Upper lobe of left lung (tissue), 6 donors: ENCODE data around the gene PAX5. TPM values are rescaled to one million over a fixed set of nuclear protein-coding genes. Genes with fewer than 3 reads are reported as not detected.

Experiments used
- ATAC-seq, 2 donors: fragments of 200-7000 bp; cut with Tn5 transposase; one replicate each; pipeline ENCODE4 v1.9.1; 2022; ENCODE audit warnings: mild to moderate bottlenecking in 2 of 2, moderate library complexity in 2 of 2; ENCODE audit not compliant: low FRiP score in 2 of 2
- DNase-seq, 2 donors: peaks; one replicate each; pipeline ENCODE4 v3.0.0-alpha.2; 2019 to 2020
- H3K27ac ChIP-seq, 4 donors: fragments of 200-600 bp; sonication (generic); one replicate each; pipeline ENCODE4 v1.5.1; 2016 to 2019
- H3K27me3 ChIP-seq, 4 donors: fragments of 200-600 bp; sonication (generic); one replicate each; pipeline ENCODE4 v1.5.1; 2017 to 2019
- H3K36me3 ChIP-seq, 4 donors: fragments of 200-600 bp; sonication (generic); one replicate each; pipeline ENCODE4 v1.5.1; 2016 to 2019
- H3K4me1 ChIP-seq, 4 donors: fragments of 200-600 bp; sonication (generic); one replicate each; pipeline ENCODE4 v1.5.1; 2018 to 2019
- H3K4me3 ChIP-seq, 4 donors: fragments of 200-600 bp; sonication (generic); one replicate each; pipeline ENCODE4 v1.5.1; 2017 to 2019; ENCODE audit warnings: mild to moderate bottlenecking in 2 of 4, moderate library complexity in 1 of 4
- H3K9me3 ChIP-seq, 4 donors: fragments of 200-600 bp; sonication (generic); one replicate each; pipeline ENCODE4 v1.5.1; 2018 to 2019
- EP300 ChIP-seq, 4 donors: sonication (generic); formaldehyde crosslinking; IDR thresholded peaks; one replicate each; pipeline ENCODE4 v1.5.1; 2017; ENCODE audit warnings: antibody characterized with exemption in 4 of 4, control low read depth in 2 of 4
- POLR2A ChIP-seq, 4 donors: fragments of 450-650 bp; IDR thresholded peaks; one replicate each; pipeline ENCODE4 v1.5.1; 2016 to 2017; ENCODE audit warnings: antibody characterized with exemption in 4 of 4, mild to moderate bottlenecking in 2 of 4
- POLR2AphosphoS5 ChIP-seq, 2 donors: sonication (generic); formaldehyde crosslinking; IDR thresholded peaks; one replicate each; pipeline ENCODE4 v1.5.1; 2017; ENCODE audit warnings: antibody characterized with exemption in 2 of 2
- WGBS, 2 donors: methylation state at CpG; one replicate each; pipeline ENCODE4 v1.1.5; 2017 to 2018; 5-methylcytosine and 5-hydroxymethylcytosine counted together
- total RNA-seq, 6 donors: library from RNA; depleted of rRNA in 4 of 6; stranded (reverse); fragments of >200 nt in 4 of 6; gene quantifications; one replicate each; pipeline versions ENCODE4 v1.1.0 to v1.2.1, GENCODE V29; 2016 to 2021
- TF ChIP-seq, protein P1 (sequence below), 6 experiments: fragments of 450-650 bp in 4 of 6; fragments of 200-600 bp in 2 of 6; sonication (generic) in 2 of 6; IDR thresholded peaks; one replicate each; pipeline ENCODE4 v1.5.1; 2016 to 2019; ENCODE audit warnings: antibody characterized with exemption in 6 of 6
- donor health status: DM: no; HTN: no; CAD: no; lungs with moderate emphysema.
- donor health status: DM: no; HTN: yes; CAD: no; lungs with severe emphysema.

The PAX5 gene
- total RNA-seq, 6 donors from 2014 or later: under 0.01 to 0.64 (median 0.43) TPM; not detected in 1

DNA sequence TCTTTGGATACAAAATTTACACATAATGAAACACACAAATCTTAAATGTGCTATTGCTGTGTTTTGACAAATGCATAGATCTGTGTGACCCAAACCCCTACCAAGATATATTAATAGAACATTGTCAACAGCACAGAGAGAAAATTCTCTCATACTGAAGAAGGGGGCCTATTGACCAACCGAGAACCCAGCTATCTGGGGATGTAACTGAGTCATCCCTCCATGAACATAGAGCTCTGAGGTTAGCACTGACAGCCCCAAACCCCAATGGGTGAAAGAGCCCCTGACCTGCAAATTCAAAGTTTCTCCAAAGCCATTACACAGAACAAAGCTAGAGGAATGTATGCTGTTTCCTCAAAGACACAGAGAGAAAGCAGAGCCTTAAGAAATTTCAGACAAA lies 180.8 kb downstream of the PAX5 start:
- no peak for TF ChIP-seq POLR2A (IDR thresholded peaks at IDR 0.05)
- TF ChIP-seq, protein P1, sequence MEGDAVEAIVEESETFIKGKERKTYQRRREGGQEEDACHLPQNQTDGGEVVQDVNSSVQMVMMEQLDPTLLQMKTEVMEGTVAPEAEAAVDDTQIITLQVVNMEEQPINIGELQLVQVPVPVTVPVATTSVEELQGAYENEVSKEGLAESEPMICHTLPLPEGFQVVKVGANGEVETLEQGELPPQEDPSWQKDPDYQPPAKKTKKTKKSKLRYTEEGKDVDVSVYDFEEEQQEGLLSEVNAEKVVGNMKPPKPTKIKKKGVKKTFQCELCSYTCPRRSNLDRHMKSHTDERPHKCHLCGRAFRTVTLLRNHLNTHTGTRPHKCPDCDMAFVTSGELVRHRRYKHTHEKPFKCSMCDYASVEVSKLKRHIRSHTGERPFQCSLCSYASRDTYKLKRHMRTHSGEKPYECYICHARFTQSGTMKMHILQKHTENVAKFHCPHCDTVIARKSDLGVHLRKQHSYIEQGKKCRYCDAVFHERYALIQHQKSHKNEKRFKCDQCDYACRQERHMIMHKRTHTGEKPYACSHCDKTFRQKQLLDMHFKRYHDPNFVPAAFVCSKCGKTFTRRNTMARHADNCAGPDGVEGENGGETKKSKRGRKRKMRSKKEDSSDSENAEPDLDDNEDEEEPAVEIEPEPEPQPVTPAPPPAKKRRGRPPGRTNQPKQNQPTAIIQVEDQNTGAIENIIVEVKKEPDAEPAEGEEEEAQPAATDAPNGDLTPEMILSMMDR (IDR thresholded peaks at IDR 0.05): no peak
- no peak for TF ChIP-seq POLR2AphosphoS5 (IDR thresholded peaks at IDR 0.05)
- no peak for TF ChIP-seq EP300 (IDR thresholded peaks at IDR 0.05)
- H3K9me3 ChIP-seq: no peaks in the 10 kb centered on the region
- no peak overlapping the region for H3K4me3 ChIP-seq
- H3K27me3 ChIP-seq: no peaks in the 10 kb centered on the region
- H3K36me3 ChIP-seq: no peaks in the 10 kb centered on the region
- H3K27ac ChIP-seq: no peak overlapping the region
- H3K4me1 ChIP-seq: no peaks in the 10 kb centered on the region
- 53 to 75% methylated on average over 1 of the region's 1 CpG for WGBS, 2 donors
- ATAC-seq: no peak
- DNase-seq: no peak

DNA sequence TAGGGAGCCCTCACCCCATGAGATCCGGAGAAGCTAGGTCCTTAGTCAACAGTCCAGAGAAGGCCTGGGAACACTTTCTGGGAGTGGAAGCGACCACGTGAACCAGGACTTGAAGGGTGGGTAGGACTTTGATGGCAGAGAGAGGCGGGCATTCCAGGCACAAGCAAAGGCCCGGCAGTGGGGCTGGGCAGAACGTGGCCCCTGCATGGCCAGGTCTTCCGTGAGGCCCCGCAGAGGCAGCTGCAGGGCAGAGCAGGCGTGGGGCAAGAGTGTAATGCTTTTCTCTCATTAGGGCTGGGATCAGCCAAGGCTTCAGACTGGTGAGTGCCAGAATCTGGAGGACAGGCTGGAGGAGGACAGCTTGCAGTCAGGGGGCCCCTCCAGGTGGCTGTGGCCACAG lies 184.1 kb downstream of the PAX5 start:
- TF ChIP-seq EP300 (IDR thresholded peaks at IDR 0.05) (no peak), POLR2AphosphoS5 (IDR thresholded peaks at IDR 0.05) (no peak), POLR2A (IDR thresholded peaks at IDR 0.05) (no peak)
- TF ChIP-seq, protein P1 (IDR thresholded peaks at IDR 0.05): no peak
- Histone ChIP-seq H3K36me3 (no peaks in the 10 kb centered on the region), H3K27ac (no peak overlapping the region), H3K27me3 (no peaks in the 10 kb centered on the region), H3K4me1 (no peaks in the 10 kb centered on the region), H3K9me3 (no peaks in the 10 kb centered on the region), H3K4me3 (no peak overlapping the region)
- 79 to 90% methylated on average over 9 of the region's 9 CpGs for WGBS, 2 donors
- ATAC-seq (no peak), DNase-seq (no peak)

DNA sequence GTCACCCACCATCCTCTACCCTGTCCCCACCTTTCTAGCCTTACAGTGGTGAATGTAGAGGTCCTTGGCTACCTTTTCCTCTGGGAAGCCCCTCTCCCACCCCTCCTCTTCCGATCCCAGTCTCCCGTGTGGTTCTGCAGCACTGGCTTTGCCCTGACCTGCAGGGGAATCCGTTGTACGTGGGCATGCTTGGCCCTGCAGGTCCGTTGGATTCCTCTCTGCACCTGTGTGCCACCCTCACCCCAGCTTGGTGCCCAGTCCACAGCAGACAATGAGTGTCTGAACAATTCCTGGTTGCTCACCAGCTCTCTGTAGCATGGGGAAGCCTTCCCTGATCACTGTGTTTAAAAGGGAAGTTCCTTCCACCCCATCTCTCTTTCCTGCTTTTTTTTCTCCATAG lies 185.1 kb downstream of the PAX5 start:
- Histone ChIP-seq H3K27ac (no peak overlapping the region), H3K9me3 (no peaks in the 10 kb centered on the region), H3K4me1 (no peaks in the 10 kb centered on the region), H3K27me3 (no peaks in the 10 kb centered on the region), H3K4me3 (no peak overlapping the region), H3K36me3 (no peaks in the 10 kb centered on the region)
- ATAC-seq: no peak
- TF ChIP-seq POLR2A (IDR thresholded peaks at IDR 0.05): no peak
- no peak for TF ChIP-seq EP300 (IDR thresholded peaks at IDR 0.05)
- TF ChIP-seq, protein P1 (IDR thresholded peaks at IDR 0.05): no peak
- no peak for TF ChIP-seq POLR2AphosphoS5 (IDR thresholded peaks at IDR 0.05)
- no peak for DNase-seq
- 83 to 90% methylated on average over 5 of the region's 5 CpGs for WGBS, 2 donors

DNA sequence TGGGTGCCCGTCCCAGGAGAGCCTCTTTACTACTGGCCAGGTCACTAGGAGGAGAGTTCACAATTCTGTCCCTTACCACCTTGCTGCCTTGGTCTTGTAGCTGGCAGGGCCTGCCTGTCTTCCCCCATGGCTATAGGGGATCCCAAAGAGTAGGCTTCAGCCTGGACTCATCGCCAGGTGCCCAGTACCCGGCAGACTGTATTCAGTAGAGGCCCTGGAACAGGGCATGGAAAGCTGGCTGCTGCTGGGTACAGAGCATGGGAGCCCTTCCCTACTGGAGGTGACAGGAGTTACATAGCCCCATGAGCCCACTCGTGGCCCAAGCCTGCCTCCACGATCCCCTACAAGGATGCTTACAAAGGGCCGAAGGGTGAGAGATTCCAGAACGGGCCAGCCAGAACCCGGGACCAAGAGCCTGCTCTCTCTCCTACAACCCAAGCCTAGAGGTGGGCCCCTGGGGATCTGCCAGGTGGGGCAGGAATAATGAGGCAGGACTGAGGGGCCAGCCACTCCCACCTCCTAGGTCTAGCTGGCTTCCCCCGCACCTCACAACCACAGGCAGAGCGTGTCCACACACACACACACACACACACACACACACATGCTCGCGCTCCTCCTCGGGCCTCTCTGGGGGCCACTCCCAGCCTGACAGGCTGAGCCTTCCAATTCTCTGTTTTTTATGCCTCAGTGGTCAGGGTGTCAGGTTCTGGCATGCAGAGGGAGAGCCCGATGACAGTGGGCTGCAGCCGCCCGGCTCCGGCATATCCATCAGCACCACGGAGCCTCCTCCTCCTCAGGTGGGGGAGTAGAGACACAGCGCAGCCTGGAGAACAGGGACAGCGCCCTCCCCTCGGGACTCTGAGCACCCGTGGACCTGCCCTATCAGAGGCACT lies 186.0 kb downstream of the PAX5 start:
- WGBS, 2 donors: 28 to 48% methylated on average over 9 to 22 of the region's 22 CpGs
- TF ChIP-seq EP300 (IDR thresholded peaks at IDR 0.05): no peak
- TF ChIP-seq POLR2A (IDR thresholded peaks at IDR 0.05): no peak
- TF ChIP-seq POLR2AphosphoS5 (IDR thresholded peaks at IDR 0.05): no peak
- TF ChIP-seq, protein P1 (IDR thresholded peaks at IDR 0.05): no peak
- no peaks in the 10 kb centered on the region for H3K4me1 ChIP-seq
- no peaks in the 10 kb centered on the region for H3K27me3 ChIP-seq
- H3K4me3 ChIP-seq: no peak overlapping the region
- H3K27ac ChIP-seq: no peak overlapping the region
- DNase-seq: no peak
- no peaks in the 10 kb centered on the region for H3K36me3 ChIP-seq
- no peak for ATAC-seq
- H3K9me3 ChIP-seq: no peaks in the 10 kb centered on the region

DNA sequence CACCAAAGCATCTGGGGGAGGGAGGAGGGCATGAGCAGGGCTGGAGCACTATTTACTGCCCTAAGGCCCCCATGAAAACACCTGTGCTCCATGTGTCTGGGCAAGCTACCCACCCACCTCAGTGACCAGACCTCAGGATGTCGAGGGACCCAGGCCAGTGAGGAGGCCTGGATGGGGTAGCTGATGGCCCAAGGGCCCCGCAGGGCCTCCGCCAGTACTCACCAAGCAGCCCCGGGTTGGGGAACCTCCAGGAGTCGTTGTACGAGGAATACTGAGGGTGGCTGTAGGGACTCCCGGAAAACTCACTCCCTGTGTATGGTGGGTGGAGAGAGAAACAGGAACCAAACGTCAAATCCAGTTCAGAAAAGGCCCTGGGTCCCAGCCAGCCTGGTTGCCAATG lies 187.4 kb downstream of the PAX5 start:
- H3K36me3 ChIP-seq: no peaks in the 10 kb centered on the region
- no peaks in the 10 kb centered on the region for H3K4me1 ChIP-seq
- DNase-seq (no peak), ATAC-seq (no peak)
- H3K27ac ChIP-seq: no peak overlapping the region
- WGBS, 2 donors: 83 to 89% methylated on average over 5 to 8 of the region's 8 CpGs
- H3K9me3 ChIP-seq: no peaks in the 10 kb centered on the region
- TF ChIP-seq POLR2A (IDR thresholded peaks at IDR 0.05) (no peak), POLR2AphosphoS5 (IDR thresholded peaks at IDR 0.05) (no peak), EP300 (IDR thresholded peaks at IDR 0.05) (no peak)
- TF ChIP-seq, protein P1 (IDR thresholded peaks at IDR 0.05): no peak
- H3K27me3 ChIP-seq: no peaks in the 10 kb centered on the region
- no peak overlapping the region for H3K4me3 ChIP-seq
